Mesothelial cell of epicardium (in vitro differentiated cells): ENCODE measurements around the gene DESI2. TPM values are rescaled to one million over a fixed set of nuclear protein-coding genes. Genes with fewer than 3 reads are reported as not detected.
A peak's percentile ranks its signal among the peaks of the same experiment; 100 is the strongest.

Experiments
- DNase-seq, 2 experiments: peaks; one replicate each; pipeline ENCODE4 v3.0.0; 2021; ENCODE audit warnings: low spot score in 2 of 2; ENCODE audit not compliant: unreplicated experiment in 2 of 2
- H3K27ac Mint-ChIP-seq: 2 replicates; pipeline ENCODE4 v1.8.0; 2021; ENCODE audit warnings: mixed read lengths
- H3K27me3 Mint-ChIP-seq: 2 replicates; pipeline ENCODE4 v1.8.0; 2021; ENCODE audit warnings: low read depth, mixed read lengths
- H3K36me3 Mint-ChIP-seq: 2 replicates; pipeline ENCODE4 v1.8.0; 2021; ENCODE audit warnings: mixed read lengths
- H3K4me1 Mint-ChIP-seq: 2 replicates; pipeline ENCODE4 v1.8.0; 2021; ENCODE audit warnings: mixed read lengths
- H3K4me3 Mint-ChIP-seq: 2 replicates; pipeline ENCODE4 v1.8.0; 2021; ENCODE audit warnings: mild to moderate bottlenecking, moderate library complexity, mixed read lengths
- H3K9me3 Mint-ChIP-seq: 2 replicates; pipeline ENCODE4 v1.8.0; 2021; ENCODE audit warnings: mixed read lengths
- CTCF ChIP-seq: fragments of 200-600 bp; sonication (generic); IDR thresholded peaks from one replicate; pipeline ENCODE4 v1.5.0; 2021; ENCODE audit warnings: antibody characterized with exemption; ENCODE audit not compliant: unreplicated experiment
- total RNA-seq: library from RNA; stranded (reverse); gene quantifications from 3 replicates; pipeline ENCODE4 v1.2.1, GENCODE V29; 2021

The DESI2 gene
- total RNA-seq, 1 donor from 2014 or later = 30.7 TPM

- no peaks in the 10 kb centered on the region for H3K27me3 Mint-ChIP-seq
- peak overlapping the region; percentile 41 for H3K27ac Mint-ChIP-seq
- peaks cover 23% of the 10 kb centered on the region for H3K4me1 Mint-ChIP-seq
- DNase-seq = peak; percentile 31 to 61
- peaks cover 6% of the 10 kb centered on the region for H3K36me3 Mint-ChIP-seq
- no peak for TF ChIP-seq CTCF
- peaks cover 9% of the 10 kb centered on the region for H3K9me3 Mint-ChIP-seq
- peak overlapping the region; percentile 69 for H3K4me3 Mint-ChIP-seq
Measured at GRCh38 chr1:244730153-244730933, 77.4 kb downstream of the DESI2 start.

DNA sequence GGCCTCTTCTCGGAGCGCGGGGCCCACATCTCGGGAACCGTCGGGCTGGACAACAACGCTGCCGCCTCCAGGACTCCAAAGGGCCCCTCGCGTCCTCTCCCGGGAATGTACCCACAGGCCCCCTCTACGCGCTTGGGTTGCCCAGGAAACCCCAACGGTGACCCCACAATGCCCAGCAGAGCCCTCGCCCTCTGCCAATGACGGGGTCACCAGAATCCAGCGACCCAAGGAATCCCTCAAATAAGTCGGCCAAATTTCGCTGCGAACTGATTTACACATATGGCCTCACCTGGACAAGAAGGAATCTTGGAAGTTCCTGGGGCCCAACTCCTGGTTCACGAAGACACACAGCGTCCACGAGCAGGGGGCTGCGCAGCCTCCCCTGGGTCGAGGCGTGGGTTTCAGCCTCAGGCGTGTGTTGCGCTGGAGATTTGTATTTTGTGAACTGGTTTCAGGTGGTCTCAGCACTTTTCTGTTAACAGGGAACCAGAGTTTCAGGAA, 78.1 kb downstream of the DESI2 start:
- H3K27ac Mint-ChIP-seq = peak overlapping the region; percentile 82
- H3K9me3 Mint-ChIP-seq = peaks cover 12% of the 10 kb centered on the region
- peaks cover 8% of the 10 kb centered on the region for H3K36me3 Mint-ChIP-seq
- H3K4me3 Mint-ChIP-seq = peak overlapping the region; percentile 67
- no peaks in the 10 kb centered on the region for H3K27me3 Mint-ChIP-seq
- no peak for TF ChIP-seq CTCF
- no peak for DNase-seq
- H3K4me1 Mint-ChIP-seq = peaks cover 23% of the 10 kb centered on the region

DNA sequence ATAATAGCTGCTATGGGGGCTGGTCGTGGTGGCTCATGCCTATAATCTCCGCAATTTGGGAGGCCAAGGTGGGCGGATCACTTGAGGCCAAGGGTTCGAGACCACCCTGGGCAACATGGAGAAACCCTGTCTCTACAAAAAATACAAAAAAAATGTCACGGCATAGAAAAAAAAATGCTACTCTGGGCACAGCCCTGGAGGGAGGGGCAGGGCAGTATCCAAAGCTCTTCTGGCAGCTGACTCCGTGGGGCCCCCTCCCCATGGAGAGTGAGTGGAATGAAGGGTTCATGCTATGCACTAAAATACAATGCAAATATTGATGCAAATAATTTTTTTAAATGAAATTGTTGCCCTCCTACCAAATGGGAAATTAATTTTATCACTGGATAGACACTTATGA, 78.7 kb downstream of the DESI2 start:
- no peak for TF ChIP-seq CTCF
- DNase-seq = no peak
- Mint-ChIP-seq H3K4me1 (peaks cover 21% of the 10 kb centered on the region), H3K4me3 (peak overlapping the region; percentile 20), H3K27me3 (no peaks in the 10 kb centered on the region), H3K27ac (no peak overlapping the region), H3K9me3 (peaks cover 14% of the 10 kb centered on the region), H3K36me3 (peaks cover 8% of the 10 kb centered on the region)

- no peak for TF ChIP-seq CTCF
- H3K36me3 Mint-ChIP-seq = peaks cover 8% of the 10 kb centered on the region
- no peak for DNase-seq
- no peaks in the 10 kb centered on the region for H3K27me3 Mint-ChIP-seq
- peaks cover 14% of the 10 kb centered on the region for H3K9me3 Mint-ChIP-seq
- peaks cover 11% of the 10 kb centered on the region for H3K4me1 Mint-ChIP-seq
- no peak overlapping the region for H3K27ac Mint-ChIP-seq
- peak overlapping the region; percentile 8 for H3K4me3 Mint-ChIP-seq
Measured at GRCh38 chr1:244732851-244733450, 80.0 kb downstream of the DESI2 start.

- peaks cover 14% of the 10 kb centered on the region for H3K9me3 Mint-ChIP-seq
- no peaks in the 10 kb centered on the region for H3K27me3 Mint-ChIP-seq
- H3K27ac Mint-ChIP-seq = no peak overlapping the region
- no peak overlapping the region for H3K4me3 Mint-ChIP-seq
- H3K4me1 Mint-ChIP-seq = peaks cover 4% of the 10 kb centered on the region
- peaks cover 8% of the 10 kb centered on the region for H3K36me3 Mint-ChIP-seq
- no peak for DNase-seq
- TF ChIP-seq CTCF = no peak
Measured at GRCh38 chr1:244735404-244735803, 82.5 kb downstream of the DESI2 start.
